Measurements from ENCODE around the gene MVB12B.

MVB12B gene

GRCh38 chr9:126423142-126423915 lies 96.7 kb downstream of the MVB12B start:
- Histone ChIP-seq H3K9me3 (no peaks in the 10 kb centered on the region), H3K36me3 (replicated peaks) (no peaks in the 10 kb centered on the region), H3K4me3 (no peak overlapping the region), H3K27me3 (ENCODE audit: low read depth) (no peaks in the 10 kb centered on the region), H3K4me1 (no peaks in the 10 kb centered on the region)
- in situ Hi-C loops (cut with MboI; ENCODE audit: low sequenced_read_pairs): no loop called here
- DNase-seq (ENCODE audit: low spot score in 2 of 2): no peak

GRCh38 chr9:126423916-126424185 lies 97.2 kb downstream of the MVB12B start:
- in situ Hi-C loops (cut with MboI; ENCODE audit: low sequenced_read_pairs): no loop called here
- Histone ChIP-seq H3K4me1 (no peaks in the 10 kb centered on the region), H3K27me3 (ENCODE audit: low read depth) (no peaks in the 10 kb centered on the region), H3K9me3 (no peaks in the 10 kb centered on the region), H3K36me3 (replicated peaks) (no peaks in the 10 kb centered on the region), H3K4me3 (no peak overlapping the region)
- DNase-seq (ENCODE audit: low spot score in 2 of 2): no peak

DNA sequence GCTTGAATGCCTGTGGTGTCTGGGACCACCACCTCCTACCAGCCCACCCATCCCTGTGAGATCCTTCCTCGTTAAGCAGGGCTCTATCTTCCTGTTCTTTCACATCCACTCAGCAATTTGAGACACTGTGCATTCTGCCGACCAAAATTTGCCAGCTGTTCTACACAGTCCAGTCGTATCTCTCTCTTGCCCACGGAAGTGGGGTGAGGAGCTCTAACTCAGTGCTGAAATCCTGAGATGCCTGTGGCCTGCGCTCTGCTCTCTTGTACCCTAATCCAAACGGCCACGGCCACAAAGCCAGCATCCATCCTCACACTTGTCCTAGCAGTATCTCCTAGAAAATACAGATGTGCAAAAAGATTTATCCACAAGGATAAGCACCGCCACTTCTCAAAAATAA lies 97.9 kb downstream of the MVB12B start:
- Histone ChIP-seq H3K4me1 (no peaks in the 10 kb centered on the region), H3K36me3 (replicated peaks) (no peaks in the 10 kb centered on the region)
- in situ Hi-C loops (cut with MboI; ENCODE audit: low sequenced_read_pairs): no loop called here

GRCh38 chr9:126428534-126429175 lies 102.0 kb downstream of the MVB12B start:
- H3K4me1 ChIP-seq: no peaks in the 10 kb centered on the region
- in situ Hi-C loops (cut with MboI; ENCODE audit: low sequenced_read_pairs): no loop called here
- H3K9me3 ChIP-seq: no peaks in the 10 kb centered on the region
- H3K4me3 ChIP-seq: no peak overlapping the region
- DNase-seq (ENCODE audit: low spot score in 2 of 2): no peak
- H3K36me3 ChIP-seq (replicated peaks): no peaks in the 10 kb centered on the region
- H3K27me3 ChIP-seq (ENCODE audit: low read depth): no peaks in the 10 kb centered on the region

More for the DNA sequence above, 97.9 kb downstream of the MVB12B start:
- no peaks in the 10 kb centered on the region for H3K9me3 ChIP-seq
- no peak overlapping the region for H3K4me3 ChIP-seq
- DNase-seq (ENCODE audit: low spot score in 2 of 2): no peak
- no peaks in the 10 kb centered on the region for H3K27me3 ChIP-seq (ENCODE audit: low read depth)

GRCh38 chr9:126429190-126429589 lies 102.6 kb downstream of the MVB12B start:
- H3K4me3 ChIP-seq: no peak overlapping the region
- H3K4me1 ChIP-seq: no peaks in the 10 kb centered on the region
- peak in 1 of 2 experiments; percentile 2 for DNase-seq (ENCODE audit: low spot score in 2 of 2)
- H3K9me3 ChIP-seq: no peaks in the 10 kb centered on the region
- H3K27me3 ChIP-seq (ENCODE audit: low read depth): no peaks in the 10 kb centered on the region
- in situ Hi-C loops (cut with MboI; ENCODE audit: low sequenced_read_pairs): no loop called here
- no peaks in the 10 kb centered on the region for H3K36me3 ChIP-seq (replicated peaks)

GRCh38 chr9:126430124-126430523 lies 103.5 kb downstream of the MVB12B start:
- H3K4me3 ChIP-seq: no peak overlapping the region
- no peaks in the 10 kb centered on the region for H3K36me3 ChIP-seq (replicated peaks)
- DNase-seq (ENCODE audit: low spot score in 2 of 2): peak in 1 of 2 experiments; percentile 6
- no peaks in the 10 kb centered on the region for H3K9me3 ChIP-seq
- in situ Hi-C loops (cut with MboI; ENCODE audit: low sequenced_read_pairs): no loop called here
- H3K27me3 ChIP-seq (ENCODE audit: low read depth): no peaks in the 10 kb centered on the region
- no peaks in the 10 kb centered on the region for H3K4me1 ChIP-seq

DNA sequence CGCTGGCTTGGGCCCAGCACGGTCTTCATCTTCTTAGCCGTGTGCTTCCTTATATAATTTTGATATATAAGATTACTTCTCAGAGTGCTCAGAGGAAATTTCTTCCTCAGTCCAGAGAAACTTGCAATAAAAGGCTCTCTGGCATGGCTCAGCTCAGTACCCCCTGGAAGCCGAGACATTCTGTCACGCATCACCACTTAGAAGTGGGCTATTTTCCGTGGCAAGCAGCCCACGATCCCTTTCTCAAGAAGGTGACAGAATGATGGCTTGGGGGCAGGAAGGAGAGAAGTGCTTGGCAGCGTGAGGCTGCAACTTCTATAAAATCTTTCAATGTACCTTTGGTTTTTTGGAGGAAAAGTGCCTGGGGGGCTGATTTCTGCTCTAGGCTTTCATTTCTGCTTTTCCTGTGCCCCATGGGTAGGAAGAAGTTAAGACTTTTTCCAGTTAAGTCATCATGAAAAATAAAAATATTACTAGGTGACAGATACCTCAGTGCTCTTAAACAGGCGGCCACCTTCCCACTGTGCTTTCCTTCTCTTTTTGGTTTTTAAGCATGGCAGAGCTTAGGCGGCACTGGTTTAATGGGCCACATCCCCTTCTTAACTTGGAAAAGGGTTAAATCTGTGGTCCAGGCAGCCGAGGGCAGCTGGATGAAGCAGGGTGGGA lies 104.6 kb downstream of the MVB12B start:
- Histone ChIP-seq H3K27me3 (ENCODE audit: low read depth) (no peaks in the 10 kb centered on the region), H3K4me3 (no peak overlapping the region), H3K9me3 (no peaks in the 10 kb centered on the region), H3K4me1 (peaks cover 6% of the 10 kb centered on the region), H3K36me3 (replicated peaks) (no peaks in the 10 kb centered on the region)
- in situ Hi-C loops (cut with MboI; ENCODE audit: low sequenced_read_pairs): no loop called here
- no peak for DNase-seq (ENCODE audit: low spot score in 2 of 2)

GRCh38 chr9:126432659-126433058 lies 106.0 kb downstream of the MVB12B start:
- no peaks in the 10 kb centered on the region for H3K9me3 ChIP-seq
- no peak overlapping the region for H3K4me3 ChIP-seq
- H3K4me1 ChIP-seq: peaks cover 20% of the 10 kb centered on the region
- H3K27me3 ChIP-seq (ENCODE audit: low read depth): no peaks in the 10 kb centered on the region
- DNase-seq (ENCODE audit: low spot score in 2 of 2): no peak
- no peaks in the 10 kb centered on the region for H3K36me3 ChIP-seq (replicated peaks)
- in situ Hi-C loops (cut with MboI; ENCODE audit: low sequenced_read_pairs): no loop called here

GRCh38 chr9:126435105-126435504 lies 108.5 kb downstream of the MVB12B start:
- no peaks in the 10 kb centered on the region for H3K36me3 ChIP-seq (replicated peaks)
- no peak overlapping the region for H3K4me3 ChIP-seq
- DNase-seq (ENCODE audit: low spot score in 2 of 2): no peak
- peaks cover 30% of the 10 kb centered on the region for H3K4me1 ChIP-seq
- H3K9me3 ChIP-seq: no peaks in the 10 kb centered on the region
- in situ Hi-C loops (cut with MboI; ENCODE audit: low sequenced_read_pairs): no loop called here
- H3K27me3 ChIP-seq (ENCODE audit: low read depth): no peaks in the 10 kb centered on the region

- Histone ChIP-seq H3K4me3 (no peak overlapping the region), H3K27me3 (ENCODE audit: low read depth) (no peaks in the 10 kb centered on the region)
- in situ Hi-C loops (cut with MboI; ENCODE audit: low sequenced_read_pairs): no loop called here
These were observed 109.0 kb downstream of the MVB12B start for GRCh38 chr9:126435626-126436025.

GRCh38 chr9:126436545-126437267 lies 110.1 kb downstream of the MVB12B start:
- peaks cover 41% of the 10 kb centered on the region for H3K4me1 ChIP-seq
- peak; percentile 51 to 52 for DNase-seq (ENCODE audit: low spot score in 2 of 2)
- H3K36me3 ChIP-seq (replicated peaks): no peaks in the 10 kb centered on the region
- no peaks in the 10 kb centered on the region for H3K9me3 ChIP-seq
- in situ Hi-C loops (cut with MboI; ENCODE audit: low sequenced_read_pairs): no loop called here
- no peak overlapping the region for H3K4me3 ChIP-seq
- no peaks in the 10 kb centered on the region for H3K27me3 ChIP-seq (ENCODE audit: low read depth)

More at GRCh38 chr9:126435626-126436025, 109.0 kb downstream of the MVB12B start:
- DNase-seq (ENCODE audit: low spot score in 2 of 2): no peak
- H3K9me3 ChIP-seq: no peaks in the 10 kb centered on the region
- H3K4me1 ChIP-seq: peaks cover 33% of the 10 kb centered on the region
- H3K36me3 ChIP-seq (replicated peaks): no peaks in the 10 kb centered on the region

DNA sequence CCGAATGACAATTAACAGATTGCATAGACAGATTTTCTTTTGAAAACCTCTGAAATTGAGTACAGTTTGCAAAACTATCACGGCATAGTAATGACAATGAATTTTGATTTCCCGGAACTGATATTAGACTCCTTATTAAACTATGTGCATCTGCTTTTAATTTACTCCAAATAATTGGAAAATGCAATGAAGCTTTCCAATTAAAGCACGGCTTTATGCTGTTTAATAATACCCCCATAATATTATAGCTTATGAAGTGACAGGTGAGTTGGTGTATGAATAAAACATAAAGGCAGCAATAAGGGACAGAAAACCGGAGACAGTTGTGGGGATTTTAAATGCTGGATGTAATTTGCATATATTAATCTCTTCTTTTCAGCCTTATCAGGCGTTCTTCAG lies 110.6 kb downstream of the MVB12B start:
- no peak for DNase-seq (ENCODE audit: low spot score in 2 of 2)
- Histone ChIP-seq H3K36me3 (replicated peaks) (no peaks in the 10 kb centered on the region), H3K27me3 (ENCODE audit: low read depth) (no peaks in the 10 kb centered on the region), H3K9me3 (no peaks in the 10 kb centered on the region), H3K4me1 (peaks cover 41% of the 10 kb centered on the region), H3K4me3 (no peak overlapping the region)
- in situ Hi-C loops (cut with MboI; ENCODE audit: low sequenced_read_pairs): no loop called here

- in situ Hi-C loops (cut with MboI; ENCODE audit: low sequenced_read_pairs): no loop called here
- Histone ChIP-seq H3K4me3 (no peak overlapping the region), H3K4me1 (peaks cover 41% of the 10 kb centered on the region), H3K27me3 (ENCODE audit: low read depth) (no peaks in the 10 kb centered on the region), H3K36me3 (replicated peaks) (no peaks in the 10 kb centered on the region), H3K9me3 (no peaks in the 10 kb centered on the region)
- DNase-seq (ENCODE audit: low spot score in 2 of 2): no peak
These were observed 111.1 kb downstream of the MVB12B start for GRCh38 chr9:126437701-126438100.

Measured in HAP-1 (cell line).